ENCODE data around the gene FARS2.

Gene FARS2

GRCh38 chr6:5506149-5506548, 244.8 kb downstream of the FARS2 start:
- no peak for DNase-seq

- no peak for DNase-seq
These were observed 245.3 kb downstream of the FARS2 start for GRCh38 chr6:5506597-5506996.

- DNase-seq: no peak
These were observed 245.9 kb downstream of the FARS2 start for GRCh38 chr6:5507131-5507681.

DNA sequence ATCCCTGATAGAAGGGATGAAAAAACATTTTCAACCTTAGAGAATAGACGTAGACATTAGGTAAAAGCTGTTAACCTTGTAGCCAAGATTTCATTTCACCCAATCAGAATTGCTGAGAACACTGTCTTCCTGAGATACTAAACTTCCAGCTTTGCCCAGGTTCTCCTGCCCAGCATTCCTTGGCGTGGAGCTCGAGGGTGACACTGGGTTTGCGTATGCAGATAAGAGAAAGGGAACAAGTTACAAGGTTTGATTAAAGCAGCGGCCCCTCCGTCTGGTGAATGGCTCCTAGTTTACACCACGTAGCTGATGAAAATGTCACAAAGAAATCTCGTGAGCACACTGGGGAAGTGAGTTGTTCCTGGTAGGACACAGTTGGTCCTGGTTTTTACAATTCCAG, 247.8 kb downstream of the FARS2 start:
- DNase-seq: no peak

GRCh38 chr6:5510331-5511133, 249.2 kb downstream of the FARS2 start:
- DNase-seq: no peak

DNA sequence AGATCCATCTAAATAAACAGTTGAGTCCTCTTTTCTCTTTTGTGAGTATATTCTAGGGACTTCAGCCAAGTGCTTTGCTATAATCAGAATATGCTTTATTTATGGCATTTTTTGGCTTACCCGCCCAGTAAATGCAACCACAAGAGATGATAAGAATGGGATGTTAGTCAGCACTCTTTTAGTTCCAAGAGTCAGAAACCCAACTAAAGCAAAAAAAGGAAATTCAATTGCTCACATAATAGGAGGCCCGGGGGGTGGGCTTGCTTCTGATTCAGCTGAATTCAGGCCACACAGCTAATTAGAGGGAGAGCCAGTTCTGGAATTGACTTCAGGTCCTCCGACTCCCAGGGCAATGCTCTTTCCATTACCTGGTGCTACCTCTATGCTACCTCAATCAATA, 250.6 kb downstream of the FARS2 start:
- DNase-seq: no peak

- DNase-seq: no peak
These were observed 251.1 kb downstream of the FARS2 start for GRCh38 chr6:5512422-5512821.

DNA sequence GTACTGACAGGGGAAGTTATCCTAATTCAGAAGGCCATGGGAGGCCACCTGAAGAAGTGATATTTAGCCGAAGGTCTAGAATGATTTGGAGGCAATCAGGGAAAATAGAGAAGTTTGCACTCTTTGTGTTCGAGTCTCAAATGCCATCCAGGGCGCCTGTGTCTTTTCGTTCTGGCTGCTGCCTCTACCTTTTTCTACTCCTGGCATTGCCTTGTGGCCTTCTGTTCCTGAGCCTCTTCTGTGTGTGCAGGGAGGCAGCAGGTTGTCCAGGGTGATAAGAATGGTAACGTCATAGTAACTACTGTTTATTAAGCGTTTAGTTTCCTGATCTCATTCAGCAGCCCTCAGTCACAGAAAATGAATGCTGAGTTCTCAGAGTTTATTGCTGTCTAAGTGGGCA, 252.1 kb downstream of the FARS2 start:
- DNase-seq: no peak

DNA sequence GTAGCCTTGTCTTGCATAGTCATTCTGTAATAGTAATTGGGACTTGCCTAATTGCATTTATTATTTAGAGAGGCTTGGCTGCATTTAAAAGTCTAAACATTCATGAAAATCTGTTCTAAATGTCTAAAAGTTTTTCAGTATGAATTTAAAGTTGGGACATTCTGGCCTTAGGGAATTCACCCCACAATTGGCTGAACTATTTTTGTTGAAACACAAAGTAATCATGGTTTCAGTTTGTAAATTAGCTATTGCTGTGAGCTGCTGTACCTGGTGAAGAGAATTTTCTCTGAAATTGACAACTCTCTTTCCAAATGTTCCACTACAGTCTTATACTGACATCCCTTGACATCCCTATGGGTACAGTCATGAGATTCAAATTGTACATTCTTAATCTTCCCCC, 253.0 kb downstream of the FARS2 start:
- no peak for DNase-seq

GRCh38 chr6:5515200-5515599, 253.9 kb downstream of the FARS2 start:
- no peak for DNase-seq

DNA sequence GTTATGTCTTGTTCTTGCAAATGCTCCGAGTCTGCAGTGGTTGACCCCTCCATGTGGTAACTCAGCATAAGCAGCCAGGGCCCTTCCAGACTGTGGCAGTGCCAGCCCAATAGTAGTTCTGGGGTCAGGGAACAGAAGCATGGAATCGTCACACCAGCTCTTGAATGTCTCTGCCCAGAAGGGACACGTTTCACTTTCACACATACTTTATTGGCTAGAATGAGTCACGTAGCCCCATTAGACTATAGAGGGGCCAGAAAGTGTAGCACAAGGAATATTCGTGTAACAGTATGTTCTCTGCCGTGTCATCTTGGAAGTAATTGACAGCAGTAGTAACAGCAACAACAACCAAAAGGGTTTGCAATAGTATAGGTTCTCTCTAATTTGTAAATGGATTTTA, 254.7 kb downstream of the FARS2 start:
- DNase-seq: no peak

GRCh38 chr6:5517796-5518195, 256.5 kb downstream of the FARS2 start:
- DNase-seq: no peak

DNA sequence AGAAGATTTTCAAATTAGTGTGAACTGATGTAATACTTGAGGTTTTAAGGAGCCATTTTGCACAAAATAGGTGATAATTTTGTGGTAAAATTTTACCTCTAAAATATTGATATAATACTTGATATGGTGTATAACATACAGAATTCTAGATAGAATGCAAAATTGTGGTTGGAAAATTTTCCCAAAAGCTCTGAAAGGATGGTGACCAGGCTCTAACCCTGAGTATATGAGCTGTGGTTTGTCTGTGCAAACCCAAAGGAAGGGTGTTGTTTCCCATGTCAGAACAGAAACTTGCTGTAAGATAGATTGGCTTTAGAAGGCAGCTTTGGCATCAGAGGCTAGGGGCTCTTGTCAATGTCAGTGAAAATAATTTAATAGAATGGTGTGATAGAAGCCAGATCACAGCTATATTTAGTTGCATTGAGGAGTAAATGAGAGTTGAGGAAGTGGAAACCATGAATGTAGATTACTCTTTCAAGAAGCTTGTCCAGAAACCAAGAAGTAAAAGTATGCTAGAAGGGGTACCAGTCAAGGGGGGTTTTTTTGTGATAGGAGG, 257.7 kb downstream of the FARS2 start:
- DNase-seq: no peak

GRCh38 chr6:5520796-5521195, 259.5 kb downstream of the FARS2 start:
- DNase-seq: no peak

GRCh38 chr6:5521322-5521721, 260.0 kb downstream of the FARS2 start:
- no peak for DNase-seq

DNA sequence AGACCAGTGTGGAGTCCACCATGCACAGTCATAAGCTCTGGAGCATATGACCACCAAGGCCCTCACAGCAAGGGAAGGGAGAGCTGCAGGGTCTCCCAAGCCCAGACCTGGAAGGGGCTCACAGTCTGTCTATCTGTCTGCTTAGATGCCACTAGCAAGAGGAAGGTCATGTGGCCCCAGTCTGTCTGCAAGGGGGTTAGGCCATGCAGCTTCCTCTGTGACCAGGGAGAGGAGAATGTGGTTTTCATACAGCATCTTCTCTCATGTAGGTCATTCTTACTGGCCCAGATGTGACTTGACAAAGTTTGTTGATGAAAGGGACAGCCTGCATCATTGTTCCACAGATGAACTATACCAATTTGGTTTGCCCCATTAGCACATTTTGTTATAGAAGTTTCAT, 260.8 kb downstream of the FARS2 start:
- DNase-seq: no peak

GRCh38 chr6:5524110-5524509, 262.8 kb downstream of the FARS2 start:
- no peak for DNase-seq

DNA sequence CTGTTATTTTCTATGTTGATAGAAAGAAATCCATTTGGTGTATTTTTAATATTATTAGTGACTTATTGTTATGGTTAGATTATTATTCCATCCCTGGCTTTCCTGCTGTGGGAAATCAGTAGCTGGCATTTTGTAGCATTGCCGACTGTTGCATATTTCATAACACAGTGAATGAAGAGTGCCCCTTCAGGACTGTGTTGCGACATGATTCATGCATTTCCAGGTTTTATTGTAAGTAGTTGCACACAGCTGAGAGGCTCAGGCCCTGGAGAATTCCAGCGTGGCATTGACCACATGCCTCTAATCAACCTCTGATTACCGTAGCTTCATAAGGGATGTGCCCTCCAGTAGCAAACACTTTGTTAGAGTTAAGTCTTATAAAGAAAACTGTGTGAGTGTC, 263.9 kb downstream of the FARS2 start:
- no peak for DNase-seq

DNA sequence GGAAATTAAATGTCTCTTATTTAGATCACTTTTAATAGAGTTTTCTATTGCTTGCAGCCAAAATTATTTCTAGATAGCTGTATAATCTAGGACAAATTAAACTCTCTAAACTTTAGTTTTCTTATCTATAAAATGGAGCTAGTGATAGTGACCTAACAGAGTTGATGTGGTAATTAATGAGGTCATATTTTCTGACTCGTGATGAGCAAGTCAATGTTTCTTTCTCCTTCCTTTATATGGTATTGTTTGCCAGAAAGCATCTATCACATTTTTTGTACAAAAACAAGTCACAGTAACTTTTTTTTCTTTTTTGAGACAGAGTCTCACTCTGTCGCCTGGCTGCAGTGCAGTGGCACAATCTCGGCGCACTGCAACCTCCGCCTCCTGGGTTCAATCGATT, 267.7 kb downstream of the FARS2 start:
- no peak for DNase-seq

DNA sequence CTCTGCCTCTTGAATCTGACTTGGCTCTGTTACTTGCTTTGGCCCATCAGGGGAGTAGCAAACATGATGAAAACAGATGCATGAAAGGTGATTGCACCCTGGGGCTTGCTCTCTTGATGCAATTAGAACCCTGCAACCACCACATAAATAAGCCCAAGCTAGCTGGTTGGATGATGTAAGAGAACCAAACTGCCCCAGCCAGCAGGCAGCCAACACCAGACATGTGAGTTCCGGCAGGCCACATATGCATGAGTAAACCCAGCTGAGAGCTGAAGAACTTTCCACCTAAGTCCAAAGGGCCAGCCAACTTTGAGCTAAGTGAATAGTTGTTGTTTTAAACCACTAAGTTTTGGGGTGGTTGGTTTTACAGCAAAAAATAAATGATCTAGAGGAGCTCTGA, 268.4 kb downstream of the FARS2 start:
- DNase-seq: no peak

DNA sequence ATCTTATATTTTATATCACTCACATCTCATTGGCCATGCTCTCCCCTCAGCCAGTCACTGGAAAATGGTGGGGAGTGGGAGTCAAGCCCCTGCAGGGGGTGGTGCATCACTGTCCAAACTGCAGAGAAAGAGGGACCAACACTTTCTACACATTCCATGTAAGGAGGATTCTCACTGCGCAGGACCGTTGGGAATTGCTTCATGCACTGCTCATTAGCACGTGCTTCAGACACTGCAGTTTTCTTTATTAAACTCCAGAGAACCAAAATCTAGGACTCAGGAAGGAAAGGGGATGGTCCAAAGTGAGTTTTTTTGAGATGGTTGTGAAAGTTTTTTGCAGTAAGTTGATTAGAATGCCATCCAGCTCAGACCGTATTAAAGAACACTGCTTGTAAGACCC, 269.8 kb downstream of the FARS2 start:
- no peak for DNase-seq

- DNase-seq: no peak
These were observed 270.6 kb downstream of the FARS2 start for GRCh38 chr6:5531853-5532375.

GRCh38 chr6:5532941-5533340, 271.6 kb downstream of the FARS2 start:
- DNase-seq: no peak
